OCI-LY1 (cell line): ENCODE data around the gene CASP6.

ENCODE experiments used
- H2AFZ ChIP-seq: fragments of 200-600 bp; sonication (generic), shearing (Covaris generic); 2 replicates; pipeline ENCODE4 v1.6.0; 2014; ENCODE audit warnings: antibody characterized with exemption, mild to moderate bottlenecking, low read length
- H3F3A ChIP-seq: fragments of 200-600 bp; sonication (generic), shearing (Covaris generic); 2 replicates; pipeline ENCODE4 v1.6.0; 2014; ENCODE audit warnings: mild to moderate bottlenecking, antibody characterized with exemption, low read length, moderate library complexity; ENCODE audit not compliant: insufficient read depth
- H3K27ac ChIP-seq: fragments of 200-600 bp; sonication (generic); 2 replicates; pipeline ENCODE4 v1.5.1; 2014; ENCODE audit warnings: low read length, mixed run types, mild to moderate bottlenecking, low read depth; ENCODE audit not compliant: poor library complexity, severe bottlenecking
- H3K27me3 ChIP-seq: fragments of 200-600 bp; sonication (generic); 2 replicates; pipeline ENCODE4 v1.6.0; 2014; ENCODE audit warnings: antibody characterized with exemption, mild to moderate bottlenecking, low read length, moderate library complexity; ENCODE audit not compliant: insufficient read depth
- H3K36me3 ChIP-seq: fragments of 200-600 bp; sonication (generic); 2 replicates; pipeline ENCODE4 v1.6.1; 2014; ENCODE audit warnings: mild to moderate bottlenecking, antibody characterized with exemption, low read length, moderate library complexity, mixed read lengths; ENCODE audit not compliant: insufficient read depth
- H3K4me1 ChIP-seq: fragments of 200-600 bp; sonication (generic); 2 replicates; pipeline ENCODE4 v1.5.1; 2014; ENCODE audit warnings: mild to moderate bottlenecking, low read length, moderate library complexity; ENCODE audit not compliant: insufficient read depth, severe bottlenecking
- H3K4me2 ChIP-seq: fragments of 200-600 bp; sonication (generic), shearing (Covaris generic); 2 replicates; pipeline ENCODE4 v1.6.1; 2014; ENCODE audit warnings: low read length
- H3K4me3 ChIP-seq: fragments of 200-600 bp; sonication (generic); 2 replicates; pipeline ENCODE4 v1.5.1; 2014; ENCODE audit warnings: low read length, low read depth, mild to moderate bottlenecking, mixed read lengths; ENCODE audit not compliant: poor library complexity, severe bottlenecking
- H3K79me2 ChIP-seq: fragments of 200-600 bp; shearing (Covaris generic); 2 replicates; pipeline ENCODE4 v1.6.1; 2016; ENCODE audit warnings: mixed run types, low read length, mixed read lengths; ENCODE audit not compliant: insufficient read depth
- H3K9ac ChIP-seq: fragments of 200-600 bp; sonication (generic), shearing (Covaris generic); 2 replicates; pipeline ENCODE4 v1.6.1; 2014; ENCODE audit warnings: mild to moderate bottlenecking, low read length, mixed read lengths
- H3K9me2 ChIP-seq: fragments of 200-600 bp; sonication (generic), shearing (Covaris generic); 2 replicates; pipeline ENCODE4 v1.6.1; 2014; ENCODE audit warnings: low read depth, mild to moderate bottlenecking, low read length, mixed read lengths
- H3K9me3 ChIP-seq: fragments of 200-600 bp; shearing (Covaris generic); 2 replicates; pipeline ENCODE4 v1.6.1; 2014; ENCODE audit warnings: low read length, mixed read lengths
- H4K20me1 ChIP-seq: fragments of 200-600 bp; sonication (generic), shearing (Covaris generic); 2 replicates; pipeline ENCODE4 v1.6.0; 2016; ENCODE audit warnings: mild to moderate bottlenecking, low read length; ENCODE audit not compliant: insufficient read depth
- CTCF ChIP-seq: fragments of 200-600 bp; sonication (generic), shearing (Covaris generic); IDR thresholded peaks from 2 replicates; pipeline ENCODE4 v1.5.1; 2017; ENCODE audit warnings: mild to moderate bottlenecking, antibody characterized with exemption, low read length, moderate library complexity, mixed read lengths
- EZH2 ChIP-seq: fragments of 200-600 bp; sonication (generic), shearing (Covaris generic); IDR thresholded peaks from 2 replicates; pipeline ENCODE4 v1.8.0; 2017; ENCODE audit warnings: borderline replicate concordance, mixed run types, mild to moderate bottlenecking, antibody characterized with exemption, low read length, moderate library complexity, mixed read lengths

CASP6 gene

GRCh38 chr4:109658871-109659410 lies 44.3 kb downstream of the CASP6 start:
- Histone ChIP-seq H3K9ac (no peak overlapping the region), H3K79me2 (peaks cover 5% of the 10 kb centered on the region; the same call in 1 of the 2 replicates), H3K27me3 (no peaks in the 10 kb centered on the region), H3K4me3 (no peak overlapping the region), H3K9me3 (no peaks in the 10 kb centered on the region), H3K36me3 (peaks cover 25% of the 10 kb centered on the region), H3K4me2 (no peak overlapping the region), H3K9me2 (no peaks in the 10 kb centered on the region), H3K4me1 (no peaks in the 10 kb centered on the region), H4K20me1 (no peaks in the 10 kb centered on the region), H3K27ac (no peak overlapping the region), H2AFZ (no peak overlapping the region), H3F3A (no peaks in the 10 kb centered on the region)
- no peak for TF ChIP-seq EZH2
- TF ChIP-seq CTCF: peak; percentile 17; the same call in 1 of the 2 replicates

GRCh38 chr4:109657854-109658418 lies 45.3 kb downstream of the CASP6 start:
- Histone ChIP-seq H3K36me3 (peaks cover 20% of the 10 kb centered on the region), H4K20me1 (no peaks in the 10 kb centered on the region), H3K27ac (no peak overlapping the region), H3K27me3 (no peaks in the 10 kb centered on the region), H2AFZ (no peak overlapping the region), H3K9ac (no peak overlapping the region), H3K79me2 (peaks cover 5% of the 10 kb centered on the region; the same call in 1 of the 2 replicates), H3K9me3 (no peaks in the 10 kb centered on the region), H3K4me3 (no peak overlapping the region), H3K4me1 (no peaks in the 10 kb centered on the region), H3F3A (no peaks in the 10 kb centered on the region), H3K4me2 (no peak overlapping the region), H3K9me2 (no peaks in the 10 kb centered on the region)
- TF ChIP-seq CTCF: no peak
- no peak for TF ChIP-seq EZH2

- peaks cover 9% of the 10 kb centered on the region for H3K79me2 ChIP-seq
Observed at GRCh38 chr4:109655396-109655795, 47.8 kb downstream of the CASP6 start.

More at GRCh38 chr4:109655396-109655795, 47.8 kb downstream of the CASP6 start:
- Histone ChIP-seq H3K9me2 (no peaks in the 10 kb centered on the region), H3K27ac (no peak overlapping the region), H3K4me1 (no peaks in the 10 kb centered on the region), H3K9ac (no peak overlapping the region), H3F3A (no peaks in the 10 kb centered on the region), H3K9me3 (no peaks in the 10 kb centered on the region), H2AFZ (no peak overlapping the region), H3K4me2 (no peak overlapping the region), H3K27me3 (no peaks in the 10 kb centered on the region), H4K20me1 (no peaks in the 10 kb centered on the region), H3K36me3 (0 out of 2 replicates have a peak, but pooled peaks cover 4% of the 10 kb centered on the region), H3K4me3 (no peak overlapping the region)
- no peak for TF ChIP-seq CTCF
- TF ChIP-seq EZH2: no peak
